ENCODE results near the gene NR4A1.
A peak's percentile ranks its signal among the peaks of the same experiment; 100 is the strongest.

NR4A1 gene

GRCh38 chr12:52007158-52007921 is 43.9 kb upstream of the NR4A1 start:
- peak; percentile 13 for ATAC-seq
- no peak for TF ChIP-seq PPARA (CRISPR knock-in tag; IDR thresholded peaks at IDR 0.05; ENCODE audit: borderline replicate concordance)
- no peak for TF ChIP-seq ZNF8 (CRISPR knock-in tag; IDR thresholded peaks at IDR 0.05)
- no peak for TF ChIP-seq ARNTL (CRISPR knock-in tag; IDR thresholded peaks at IDR 0.05; ENCODE audit: borderline replicate concordance, low read depth)
- TF ChIP-seq ESRRG (CRISPR knock-in tag; IDR thresholded peaks at IDR 0.05), result no peak
- TF ChIP-seq ZNF565 (CRISPR knock-in tag; conservative IDR thresholded peaks at IDR 0.05; ENCODE audit: low read depth), result no peak
- no peak for TF ChIP-seq PATZ1 (CRISPR knock-in tag; IDR thresholded peaks at IDR 0.05; ENCODE audit: borderline replicate concordance)
- TF ChIP-seq TSHZ2 (CRISPR knock-in tag; IDR thresholded peaks at IDR 0.05), result no peak
- no peak for TF ChIP-seq OSR1 (CRISPR knock-in tag; IDR thresholded peaks at IDR 0.05)
- no peak for TF ChIP-seq GLIS3 (CRISPR knock-in tag; IDR thresholded peaks at IDR 0.05)
- TF ChIP-seq ZFP3 (CRISPR knock-in tag; IDR thresholded peaks at IDR 0.05), result no peak
- TF ChIP-seq ZC3H10 (CRISPR knock-in tag; IDR thresholded peaks at IDR 0.05), result no peak
- no peak for TF ChIP-seq TCF4 (CRISPR knock-in tag; IDR thresholded peaks at IDR 0.05; ENCODE audit: borderline replicate concordance)

GRCh38 chr12:52007982-52008510 is 43.2 kb upstream of the NR4A1 start:
- ATAC-seq, result no peak
- TF ChIP-seq ZFP3 (CRISPR knock-in tag; IDR thresholded peaks at IDR 0.05) (no peak), TOX (CRISPR knock-in tag; IDR thresholded peaks at IDR 0.05; ENCODE audit: borderline replicate concordance) (no peak), GLIS3 (CRISPR knock-in tag; IDR thresholded peaks at IDR 0.05) (no peak), BACH2 (CRISPR knock-in tag; IDR thresholded peaks at IDR 0.05; ENCODE audit: borderline replicate concordance) (no peak), ESRRG (CRISPR knock-in tag; IDR thresholded peaks at IDR 0.05) (no peak), CSDC2 (CRISPR knock-in tag; IDR thresholded peaks at IDR 0.05) (no peak), CSRNP3 (CRISPR knock-in tag; IDR thresholded peaks at IDR 0.05) (no peak), TCF4 (CRISPR knock-in tag; IDR thresholded peaks at IDR 0.05; ENCODE audit: borderline replicate concordance) (no peak), PPARA (CRISPR knock-in tag; IDR thresholded peaks at IDR 0.05; ENCODE audit: borderline replicate concordance) (no peak), SNAI2 (CRISPR knock-in tag; IDR thresholded peaks at IDR 0.05) (no peak), POU6F1 (CRISPR knock-in tag; IDR thresholded peaks at IDR 0.05; ENCODE audit: borderline replicate concordance, low read depth) (no peak), ARNTL (CRISPR knock-in tag; IDR thresholded peaks at IDR 0.05; ENCODE audit: borderline replicate concordance, low read depth) (no peak), CREB5 (CRISPR knock-in tag; IDR thresholded peaks at IDR 0.05; ENCODE audit: low read depth) (no peak)
